PC-9 (cell line): Measurements from ENCODE around the gene NUCB1. TPM values are rescaled to one million over a fixed set of nuclear protein-coding genes. Genes with fewer than 3 reads are reported as not detected.
A peak's percentile ranks its signal among the peaks of the same experiment; 100 is the strongest.

ENCODE experiments used
- BruUV-seq: library from RNA; stranded (reverse); fragments of 400-500 nt; replicated peaks from 2 replicates; lab custom pipeline; 2021; lab: Mats Ljungman, UMichigan
- CTCF ChIA-PET: fragments of 300-600 bp; sonication (Branson Sonifier 250); formaldehyde crosslinking; loops from one replicate; lab custom pipeline; 2022; ENCODE audit warnings: antibody characterized with exemption; lab: Charles Lee
- POLR2A ChIA-PET: fragments of 300-600 bp; sonication (Branson Sonifier 250); formaldehyde crosslinking; loops from one replicate; lab custom pipeline; 2022; ENCODE audit warnings: antibody characterized with exemption; ENCODE audit not compliant: unreplicated experiment; lab: Charles Lee
- DNase-seq, 2 experiments: peaks; one replicate each; pipeline versions ENCODE4 v3.0.0 to v3.0.0-alpha.2; 2015 to 2022; ENCODE audit warnings: mixed read lengths in 1 of 2
- H2AFZ ChIP-seq: fragments of 200-600 bp; sonication (generic); 2 replicates; pipeline ENCODE4 v1.8.1; 2017; ENCODE audit warnings: antibody characterized with exemption
- H3F3A ChIP-seq: fragments of 200-600 bp; sonication (generic); 2 replicates; pipeline ENCODE4 v1.8.1; 2017; ENCODE audit warnings: antibody characterized with exemption, mild to moderate bottlenecking, low read depth; ENCODE audit not compliant: insufficient read depth
- H3K27ac ChIP-seq: fragments of 200-600 bp; sonication (generic); 2 replicates; pipeline ENCODE4 v1.6.1; 2016; ENCODE audit warnings: mixed run types
- H3K27me3 ChIP-seq: fragments of 200-600 bp; sonication (generic); 2 replicates; pipeline ENCODE4 v1.6.1; 2016; ENCODE audit warnings: low read depth, mixed run types; ENCODE audit not compliant: insufficient read depth
- H3K36me3 ChIP-seq: fragments of 200-600 bp; sonication (generic); 2 replicates; pipeline ENCODE4 v1.6.1; 2016; ENCODE audit warnings: low read depth, mixed run types
- H3K4me1 ChIP-seq: fragments of 200-600 bp; sonication (generic); replicated peaks from 2 replicates; pipeline ENCODE4 v1.6.1; 2016; ENCODE audit warnings: mixed run types; ENCODE audit not compliant: insufficient read depth
- H3K4me2 ChIP-seq: fragments of 200-600 bp; sonication (generic); 2 replicates; pipeline ENCODE4 v1.6.1; 2017; ENCODE audit warnings: mixed run types
- H3K4me3 ChIP-seq: fragments of 200-600 bp; sonication (generic); 2 replicates; pipeline ENCODE4 v1.6.1; 2016; ENCODE audit warnings: mixed run types
- H3K79me2 ChIP-seq: fragments of 200-600 bp; sonication (generic); 2 replicates; pipeline ENCODE4 v1.6.1; 2017; ENCODE audit warnings: low read depth, mixed run types
- H3K9me2 ChIP-seq: fragments of 200-600 bp; sonication (generic); 2 replicates; pipeline ENCODE4 v1.8.1; 2017; ENCODE audit warnings: mild to moderate bottlenecking; ENCODE audit not compliant: insufficient read depth
- H3K9me3 ChIP-seq: fragments of 200-600 bp; sonication (generic); 2 replicates; pipeline ENCODE4 v1.8.1; 2016; ENCODE audit warnings: low read depth; ENCODE audit not compliant: insufficient read depth
- H4K20me1 ChIP-seq: fragments of 200-600 bp; sonication (generic); 2 replicates; pipeline ENCODE4 v1.8.1; 2017; ENCODE audit not compliant: insufficient read depth
- EZH2 ChIP-seq: fragments of 200-600 bp; sonication (generic); IDR thresholded peaks from 2 replicates; pipeline ENCODE4 v1.8.0; 2017; ENCODE audit warnings: antibody characterized with exemption, low read depth
- intact Hi-C: fragments of 100-400 bp; cut with micrococcal nuclease; formaldehyde crosslinking; loops from one replicate; pipeline ENCODE4 v1.10.0; 2022; ENCODE audit not compliant: unreplicated experiment
- total RNA-seq: library from RNA; stranded (reverse); gene quantifications from 2 replicates; pipeline ENCODE4 v1.2.3, GENCODE V29; 2021
- TF ChIP-seq, protein P1 (sequence below): fragments of 200-600 bp; sonication (generic); conservative IDR thresholded peaks from 2 replicates; pipeline ENCODE4 v1.6.1; 2017; ENCODE audit warnings: mixed run types, antibody characterized with exemption, mild to moderate bottlenecking, moderate library complexity

Gene NUCB1
- total RNA-seq, 1 experiment from 2014 or later, result 185 TPM

DNA sequence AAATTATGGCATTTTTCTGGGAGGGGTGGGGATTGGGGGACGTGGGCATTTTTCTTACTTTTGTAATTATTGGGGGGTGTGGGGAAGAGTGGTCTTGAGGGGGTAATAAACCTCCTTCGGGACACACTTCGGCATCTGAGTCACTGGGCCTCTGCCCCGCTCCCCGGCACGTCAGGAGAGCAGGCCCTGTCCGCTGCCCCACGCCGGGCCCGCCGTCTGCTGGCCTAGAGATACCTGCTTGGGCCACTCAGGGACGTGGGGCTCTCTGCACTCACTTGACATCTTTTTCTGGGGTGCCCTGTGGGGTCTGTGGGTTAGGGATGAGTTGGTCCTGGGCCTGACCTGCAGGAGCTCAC lies 61.5 kb downstream of the NUCB1 start:
- CTCF ChIA-PET, result no interaction called here
- peak in 1 of 2 experiments; percentile 9 for DNase-seq
- Histone ChIP-seq H3K9me2 (no peaks in the 10 kb centered on the region), H2AFZ (no peak overlapping the region), H3K4me2 (peak overlapping the region; percentile 96), H3K36me3 (peaks cover 17% of the 10 kb centered on the region), H3K4me1 (peaks cover 27% of the 10 kb centered on the region), H3F3A (peaks cover 73% of the 10 kb centered on the region), H3K27me3 (no peaks in the 10 kb centered on the region), H3K4me3 (no peak overlapping the region; the same call in 1 of the 2 replicates), H3K27ac (peak overlapping the region; percentile 95), H3K79me2 (peaks cover 25% of the 10 kb centered on the region), H4K20me1 (peaks cover 12% of the 10 kb centered on the region), H3K9me3 (no peaks in the 10 kb centered on the region)
- TF ChIP-seq, protein P1, sequence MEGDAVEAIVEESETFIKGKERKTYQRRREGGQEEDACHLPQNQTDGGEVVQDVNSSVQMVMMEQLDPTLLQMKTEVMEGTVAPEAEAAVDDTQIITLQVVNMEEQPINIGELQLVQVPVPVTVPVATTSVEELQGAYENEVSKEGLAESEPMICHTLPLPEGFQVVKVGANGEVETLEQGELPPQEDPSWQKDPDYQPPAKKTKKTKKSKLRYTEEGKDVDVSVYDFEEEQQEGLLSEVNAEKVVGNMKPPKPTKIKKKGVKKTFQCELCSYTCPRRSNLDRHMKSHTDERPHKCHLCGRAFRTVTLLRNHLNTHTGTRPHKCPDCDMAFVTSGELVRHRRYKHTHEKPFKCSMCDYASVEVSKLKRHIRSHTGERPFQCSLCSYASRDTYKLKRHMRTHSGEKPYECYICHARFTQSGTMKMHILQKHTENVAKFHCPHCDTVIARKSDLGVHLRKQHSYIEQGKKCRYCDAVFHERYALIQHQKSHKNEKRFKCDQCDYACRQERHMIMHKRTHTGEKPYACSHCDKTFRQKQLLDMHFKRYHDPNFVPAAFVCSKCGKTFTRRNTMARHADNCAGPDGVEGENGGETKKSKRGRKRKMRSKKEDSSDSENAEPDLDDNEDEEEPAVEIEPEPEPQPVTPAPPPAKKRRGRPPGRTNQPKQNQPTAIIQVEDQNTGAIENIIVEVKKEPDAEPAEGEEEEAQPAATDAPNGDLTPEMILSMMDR, result no peak
- no peak for TF ChIP-seq EZH2
- BruUV-seq, result no TSS peak
- POLR2A ChIA-PET, result interaction anchor here (0.6 to 1.1 kb wide), 2 partner anchors 21 to 61 kb away, joined by 5 to 26 read pairs; partner anchors contain the start of gene NUCB1
- intact Hi-C loops, result loop anchor here (1.0 to 10.0 kb wide), 3 partner anchors 86 to 477 kb away; partner anchors contain the start of gene HSD17B14

DNA sequence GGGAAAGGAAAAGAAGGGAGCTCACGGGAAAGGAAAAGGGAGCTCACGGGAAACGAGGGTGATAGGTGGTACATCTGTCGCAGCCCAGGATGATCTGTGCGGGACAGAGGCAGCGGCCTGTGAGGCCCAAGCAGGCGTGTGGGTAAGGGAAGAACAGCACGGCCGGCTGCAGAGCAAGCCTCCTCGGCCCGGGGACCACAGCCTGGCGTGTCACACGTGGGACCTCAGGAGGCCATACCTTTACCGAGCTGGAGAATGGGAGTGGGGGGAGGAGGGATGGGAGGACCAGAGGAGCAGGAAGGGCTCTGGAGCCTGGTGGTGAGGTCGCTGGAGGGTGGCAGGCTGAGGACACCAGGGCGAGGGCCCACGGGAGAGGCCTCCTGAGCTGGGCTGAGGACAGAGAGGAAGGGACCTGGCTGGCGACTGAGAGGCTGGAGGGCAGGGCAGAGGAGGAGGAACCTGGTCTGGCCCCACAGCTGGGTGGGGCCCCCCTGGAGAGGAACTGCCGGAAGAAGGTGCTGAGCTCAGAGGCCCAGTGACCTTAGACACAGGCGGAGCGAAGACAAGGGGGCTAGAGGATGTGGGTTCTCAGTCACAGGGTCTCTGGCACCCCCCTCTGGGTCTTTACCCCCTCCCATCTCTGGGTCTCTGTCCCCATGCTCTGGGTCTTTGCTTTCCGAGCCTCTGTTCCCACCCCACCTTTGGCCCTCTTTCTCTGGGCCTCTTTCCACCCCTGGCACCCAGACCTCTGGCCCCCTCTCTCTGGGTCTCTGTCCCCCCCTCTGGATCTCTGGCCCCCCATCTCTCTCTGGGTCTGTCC lies 62.1 kb downstream of the NUCB1 start:
- TSS peak; percentile 20 for BruUV-seq
- CTCF ChIA-PET, result no interaction called here
- POLR2A ChIA-PET, result interaction anchor here (0.5 to 1.1 kb wide), 13 partner anchors 19 to 345 kb away, joined by 3 to 26 read pairs (median 5); partner anchors contain the start of genes DHDH, GYS1, NUCB1 and RUVBL2
- intact Hi-C loops, result loop anchor here (1.0 to 10.0 kb wide), 3 partner anchors 87 to 477 kb away; partner anchors contain the start of gene HSD17B14
- Histone ChIP-seq H3F3A (peaks cover 78% of the 10 kb centered on the region), H4K20me1 (peaks cover 18% of the 10 kb centered on the region), H3K79me2 (peaks cover 28% of the 10 kb centered on the region), H3K9me3 (no peaks in the 10 kb centered on the region), H3K4me3 (peak overlapping the region; percentile 84; the same call in 1 of the 2 replicates), H3K4me1 (peaks cover 33% of the 10 kb centered on the region), H3K9me2 (no peaks in the 10 kb centered on the region), H3K36me3 (peaks cover 22% of the 10 kb centered on the region), H3K4me2 (peak overlapping the region; percentile 96), H2AFZ (no peak overlapping the region), H3K27ac (peak overlapping the region; percentile 95), H3K27me3 (no peaks in the 10 kb centered on the region)
- TF ChIP-seq EZH2, result no peak
- TF ChIP-seq, protein P1, result no peak
- DNase-seq, result peak; percentile 72 to 86

DNA sequence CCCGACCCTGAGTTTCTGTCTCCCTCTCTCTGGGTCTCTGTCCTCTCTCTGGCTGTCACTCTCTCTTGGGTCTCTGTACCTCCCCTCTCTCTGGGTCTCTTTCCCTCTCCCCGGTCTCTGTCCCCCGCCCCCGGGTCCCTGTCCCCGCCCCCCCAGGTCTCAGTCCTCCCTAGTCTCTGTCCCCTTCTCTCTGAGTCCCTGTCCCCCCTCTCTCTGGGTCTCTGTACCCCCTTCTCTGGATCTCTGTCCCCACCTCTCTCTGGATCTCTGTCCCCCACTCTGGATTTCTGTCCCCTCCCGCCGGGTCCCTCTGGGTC lies 62.7 kb downstream of the NUCB1 start:
- peaks cover 38% of the 10 kb centered on the region for H3K4me1 ChIP-seq
- no peaks in the 10 kb centered on the region for H3K27me3 ChIP-seq
- peak overlapping the region; percentile 95 for H3K27ac ChIP-seq
- ChIA-PET CTCF (no interaction called here), POLR2A (interaction anchor here (0.5 to 1.0 kb wide), 6 partner anchors 29 to 120 kb away, joined by 3 to 12 read pairs (median 4); partner anchors contain the start of genes DHDH, GYS1 and RUVBL2)
- H2AFZ ChIP-seq, result no peak overlapping the region
- intact Hi-C loops, result loop anchor here (1.0 to 10.0 kb wide), 3 partner anchors 88 to 478 kb away; partner anchors contain the start of gene HSD17B14
- H3K9me2 ChIP-seq, result no peaks in the 10 kb centered on the region
- H3K4me2 ChIP-seq, result peak overlapping the region; percentile 96
- H3K36me3 ChIP-seq, result peaks cover 20% of the 10 kb centered on the region
- DNase-seq, result no peak
- H3K9me3 ChIP-seq, result no peaks in the 10 kb centered on the region
- no TSS peak for BruUV-seq
- peak overlapping the region; percentile 84; the same call in 1 of the 2 replicates for H3K4me3 ChIP-seq
- peaks cover 78% of the 10 kb centered on the region for H3F3A ChIP-seq
- peaks cover 33% of the 10 kb centered on the region for H3K79me2 ChIP-seq
- H4K20me1 ChIP-seq, result peaks cover 22% of the 10 kb centered on the region
- no peak for TF ChIP-seq EZH2
- TF ChIP-seq, protein P1, result no peak
